HS-5 (cell line): ENCODE data around the gene NUDT16L1.

Source experiments
- DNase-seq: peaks from one replicate; pipeline ENCODE4 v3.0.0-alpha.2; 2012; ENCODE audit warnings: low read depth

NUDT16L1 gene

DNA sequence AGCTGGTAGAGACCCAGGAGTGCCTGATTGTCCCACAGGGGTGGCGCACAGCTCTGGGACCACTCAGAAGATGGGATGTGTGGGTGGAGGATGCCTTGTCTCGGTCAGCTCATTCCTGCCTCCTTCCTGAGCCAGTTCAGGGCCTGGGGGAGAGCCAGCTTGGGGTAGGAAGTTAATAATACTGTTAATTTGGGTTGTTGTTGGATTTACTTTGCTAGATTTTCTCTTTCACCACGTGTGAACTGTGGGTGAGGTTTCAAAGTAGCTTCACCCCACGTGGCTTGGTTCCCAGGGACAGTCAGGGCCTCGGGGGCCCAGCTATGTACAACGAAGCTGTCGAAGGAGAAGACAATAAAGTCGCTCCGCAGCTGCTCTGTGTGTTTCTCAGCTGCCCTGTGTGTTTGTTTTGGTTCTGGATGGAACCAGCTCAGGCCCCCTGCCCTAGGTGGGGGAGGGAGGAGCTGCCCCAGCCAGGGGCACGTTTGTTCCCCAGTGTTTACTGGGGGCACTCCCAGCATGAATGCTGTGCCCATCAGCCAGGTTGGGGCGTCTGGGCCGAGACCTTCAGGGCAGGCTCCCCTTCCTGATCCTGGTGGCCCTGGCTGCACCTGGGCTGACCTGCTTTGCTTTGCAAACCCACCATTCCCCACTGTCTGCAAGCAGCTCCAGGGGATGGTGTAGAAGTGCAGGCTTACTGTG is 2.3 kb downstream of the NUDT16L1 start:
- DNase-seq = no peak

DNA sequence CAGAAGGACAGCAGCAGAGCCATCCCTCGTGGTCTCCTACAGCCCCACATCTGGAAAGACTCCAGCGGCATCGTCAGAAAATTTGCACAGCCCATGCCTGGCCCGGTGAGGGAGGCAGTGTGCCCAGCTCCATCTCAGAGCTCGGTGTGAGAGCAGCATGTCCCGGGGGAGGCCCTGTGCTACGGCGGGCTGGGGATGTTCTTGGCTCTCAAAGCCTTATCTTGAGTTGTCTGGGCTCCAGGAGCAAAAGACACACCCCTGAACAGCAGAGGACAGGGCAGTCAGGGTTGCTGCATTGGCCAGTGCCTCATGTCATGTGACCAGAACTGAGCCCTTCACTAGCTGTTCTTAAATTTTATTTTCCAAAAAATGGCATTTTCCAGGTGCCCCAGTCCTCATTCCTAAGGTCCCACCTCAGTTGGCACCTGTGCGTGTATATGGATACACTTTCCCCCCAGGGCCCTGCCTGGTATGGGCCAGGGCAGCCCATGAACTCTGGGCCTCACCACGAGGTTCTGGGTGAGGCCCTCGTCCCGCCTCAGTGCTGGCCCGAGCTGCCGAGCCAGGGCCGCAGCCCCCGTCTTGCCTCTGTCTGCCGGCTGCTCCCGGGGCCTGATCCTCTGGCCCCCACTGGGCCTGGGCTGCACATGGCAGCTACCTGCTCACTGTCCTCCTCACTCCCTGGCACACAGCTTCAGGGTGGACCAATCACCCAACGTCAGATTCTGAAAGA is 3.0 kb downstream of the NUDT16L1 start:
- no peak for DNase-seq

DNA sequence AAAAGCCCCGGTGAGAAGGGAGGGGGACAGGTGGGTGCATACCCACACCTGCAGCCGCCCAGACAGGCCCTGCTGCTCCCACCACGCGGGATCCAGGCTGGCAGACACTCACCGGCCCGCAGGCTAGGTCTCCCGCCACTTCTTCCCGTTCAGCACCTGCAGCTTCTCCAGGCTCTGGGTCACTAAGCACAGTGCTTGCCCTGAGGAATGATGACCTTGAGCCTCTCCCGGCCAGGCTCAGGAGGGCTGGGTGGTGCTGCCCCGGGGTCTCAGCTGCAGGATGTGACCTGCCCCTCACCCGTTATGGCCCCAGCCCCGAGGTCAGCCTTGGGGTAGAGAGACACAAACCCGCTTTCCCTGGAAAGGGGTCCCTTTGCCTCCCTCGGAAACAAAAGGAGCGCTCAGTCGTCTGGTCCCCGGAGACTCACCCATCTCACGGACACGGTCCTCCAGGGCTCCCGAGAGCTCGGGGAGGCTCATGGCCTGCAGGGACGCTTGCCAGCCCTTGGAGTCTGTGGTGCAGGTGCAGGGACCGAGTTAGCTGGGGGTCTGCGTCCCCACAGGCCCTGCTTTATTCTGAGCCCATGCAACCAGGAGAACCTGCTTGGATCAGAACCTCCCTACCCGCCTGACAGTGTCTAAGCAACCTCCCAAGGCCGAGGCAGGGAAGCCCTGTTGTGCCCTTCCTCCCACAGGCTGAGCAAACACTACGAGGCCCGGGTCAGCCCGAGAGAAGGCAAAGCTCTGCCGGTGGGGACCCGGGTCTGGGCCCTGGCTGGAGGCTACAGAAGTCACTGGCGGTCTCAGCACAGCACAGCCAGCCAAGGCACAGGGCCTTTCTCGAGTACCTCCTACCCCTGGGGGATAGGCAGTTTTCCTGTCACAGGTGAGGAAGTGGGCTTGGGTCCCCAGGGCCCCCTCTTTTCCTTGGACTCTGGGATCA is 3.8 kb downstream of the NUDT16L1 start:
- DNase-seq = no peak

DNA sequence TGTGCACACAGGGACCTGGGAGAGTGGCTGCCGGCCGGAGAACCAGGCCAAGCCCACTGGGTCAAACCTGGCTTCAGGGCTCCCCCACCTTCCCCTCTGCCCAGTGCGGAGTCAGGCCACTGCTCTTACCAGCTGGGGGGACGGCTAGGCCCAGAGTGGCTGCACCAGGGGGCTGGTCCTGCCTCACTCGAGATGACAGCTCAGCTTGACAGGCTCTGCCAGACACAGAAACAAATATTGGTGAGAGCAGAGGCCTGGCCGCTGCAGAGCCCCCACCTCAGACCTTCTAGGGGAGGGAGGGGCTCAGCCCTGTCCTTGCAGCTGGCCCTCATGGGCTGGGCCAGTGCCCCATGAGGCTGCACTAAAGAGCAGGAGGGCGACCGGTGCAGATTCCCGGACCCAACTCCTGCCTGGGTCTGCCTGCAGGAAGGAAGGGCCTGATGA is 4.5 kb downstream of the NUDT16L1 start:
- no peak for DNase-seq

DNA sequence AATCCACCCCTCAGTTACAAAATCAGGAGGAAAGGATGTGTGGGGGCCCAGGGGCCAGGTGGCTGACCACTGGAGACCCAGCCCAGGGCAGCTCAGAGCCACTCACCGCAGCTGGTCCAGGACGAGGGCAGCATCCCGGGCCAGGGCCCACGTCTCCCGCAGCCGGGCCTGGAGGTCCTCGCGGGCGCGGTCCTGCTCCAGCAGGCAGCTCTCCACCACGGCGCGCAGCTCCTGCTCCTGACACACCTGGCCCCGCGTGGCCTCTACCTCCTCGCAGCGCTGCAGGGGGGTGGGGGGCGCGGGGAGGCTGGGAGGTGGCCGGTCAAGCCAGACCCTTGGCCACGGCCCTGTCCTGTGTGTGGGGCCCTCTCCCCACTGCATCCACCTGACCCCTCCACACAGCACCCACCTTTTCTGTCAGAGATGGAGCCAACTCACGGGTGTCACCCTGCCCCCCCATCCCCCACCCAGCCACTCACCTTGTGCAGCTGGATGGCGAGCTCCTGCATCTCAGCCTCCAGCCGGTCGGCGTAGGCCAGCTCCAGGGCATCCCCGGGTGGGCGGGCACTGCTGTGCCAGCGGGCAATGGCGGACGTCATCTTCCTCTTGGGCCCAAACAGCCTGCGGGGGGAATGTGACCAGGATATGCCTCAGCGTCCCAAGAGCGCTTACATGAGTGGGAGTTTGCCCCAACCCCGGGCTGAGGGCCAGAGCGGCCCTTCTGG is 5.1 kb downstream of the NUDT16L1 start:
- no peak for DNase-seq

DNA sequence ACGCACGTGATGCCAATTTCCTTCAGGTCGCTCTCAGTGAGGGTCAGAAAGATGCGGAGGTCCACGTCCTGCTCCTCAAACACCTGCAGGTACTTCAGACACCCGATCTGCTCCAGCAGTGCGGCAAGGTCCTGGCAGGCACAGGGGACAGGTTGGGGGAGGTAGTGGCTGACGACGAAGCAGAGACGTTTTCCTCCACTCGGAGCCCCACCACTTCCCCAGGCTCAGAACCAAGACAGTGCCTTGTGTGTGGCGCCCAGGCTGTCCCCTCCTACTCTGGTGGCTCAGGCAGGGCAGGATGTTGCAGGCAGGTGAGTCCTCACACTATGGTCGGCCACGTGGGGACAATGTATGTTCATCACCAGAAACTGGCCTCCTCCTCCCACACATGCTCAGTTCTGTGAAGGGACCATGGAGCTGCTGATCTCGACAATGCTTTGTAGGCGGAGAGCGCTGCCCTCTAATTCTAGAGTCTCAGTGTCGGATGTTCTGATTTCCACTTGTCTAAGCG is 5.7 kb downstream of the NUDT16L1 start:
- DNase-seq = no peak

DNA sequence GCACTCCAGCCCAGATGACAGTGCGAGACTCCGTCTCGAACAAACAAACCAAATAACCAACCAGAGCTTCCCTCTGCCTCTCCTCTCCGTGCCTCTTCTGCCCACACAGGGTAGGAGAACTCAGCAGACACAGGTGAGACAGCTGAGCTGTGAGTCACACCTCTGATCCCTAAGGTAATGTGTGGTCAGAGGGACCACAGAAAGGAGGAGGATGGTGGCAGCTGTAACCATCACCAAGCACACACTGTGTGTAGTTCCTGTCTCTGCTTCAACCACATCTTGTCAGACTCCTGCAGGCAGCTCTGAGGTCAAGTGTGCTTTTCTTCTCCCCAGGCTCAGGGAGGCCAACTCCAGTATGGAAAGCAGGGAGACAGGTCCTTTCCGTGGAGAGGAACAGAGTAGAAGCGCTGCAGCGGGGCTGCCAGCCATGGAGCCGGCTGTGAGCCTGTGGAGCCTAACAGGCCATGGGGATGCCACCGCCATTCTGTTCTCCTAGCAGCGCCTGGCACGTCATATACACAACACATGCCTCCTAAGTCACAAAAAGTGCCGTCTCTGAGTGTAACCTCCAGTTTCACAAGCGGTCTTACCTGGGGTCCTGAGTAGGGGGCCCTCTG is 7.1 kb downstream of the NUDT16L1 start:
- DNase-seq = no peak

DNA sequence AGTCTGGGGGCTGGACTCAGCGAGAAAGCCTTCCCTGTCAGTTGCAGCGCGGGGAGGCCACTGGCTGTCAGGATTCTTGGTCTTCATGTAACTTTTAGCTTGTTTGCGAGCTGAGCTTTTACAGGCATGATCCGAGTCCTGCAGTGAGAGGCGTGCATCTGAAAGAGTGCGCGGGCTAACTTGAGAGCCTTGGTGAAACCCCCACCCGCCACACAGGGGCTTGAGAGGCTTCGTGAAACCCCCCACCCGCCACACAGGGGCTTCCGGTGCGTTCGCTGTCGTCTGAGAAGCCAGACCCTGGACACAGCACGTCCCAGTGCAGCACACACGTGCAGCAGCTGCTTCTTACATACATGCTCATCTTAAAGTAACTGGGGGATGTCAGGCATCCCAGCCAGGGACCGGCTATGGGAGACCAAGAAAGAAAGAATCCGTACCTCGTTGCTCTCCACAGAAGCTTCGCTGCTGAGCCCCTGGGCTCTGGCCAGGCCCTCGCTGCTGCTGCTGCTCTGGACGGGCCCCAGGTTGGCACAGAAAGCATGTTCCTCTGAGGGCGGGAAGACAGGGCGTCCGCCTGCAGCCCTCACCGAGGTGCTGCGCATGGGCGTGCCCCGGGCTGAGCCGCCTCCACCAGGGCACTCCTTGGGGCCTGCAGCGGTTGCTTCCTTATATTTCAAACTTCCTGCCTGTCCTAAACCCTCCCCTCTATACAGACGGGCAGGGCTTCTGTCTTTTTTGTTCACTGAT is 7.8 kb downstream of the NUDT16L1 start:
- DNase-seq = no peak

DNA sequence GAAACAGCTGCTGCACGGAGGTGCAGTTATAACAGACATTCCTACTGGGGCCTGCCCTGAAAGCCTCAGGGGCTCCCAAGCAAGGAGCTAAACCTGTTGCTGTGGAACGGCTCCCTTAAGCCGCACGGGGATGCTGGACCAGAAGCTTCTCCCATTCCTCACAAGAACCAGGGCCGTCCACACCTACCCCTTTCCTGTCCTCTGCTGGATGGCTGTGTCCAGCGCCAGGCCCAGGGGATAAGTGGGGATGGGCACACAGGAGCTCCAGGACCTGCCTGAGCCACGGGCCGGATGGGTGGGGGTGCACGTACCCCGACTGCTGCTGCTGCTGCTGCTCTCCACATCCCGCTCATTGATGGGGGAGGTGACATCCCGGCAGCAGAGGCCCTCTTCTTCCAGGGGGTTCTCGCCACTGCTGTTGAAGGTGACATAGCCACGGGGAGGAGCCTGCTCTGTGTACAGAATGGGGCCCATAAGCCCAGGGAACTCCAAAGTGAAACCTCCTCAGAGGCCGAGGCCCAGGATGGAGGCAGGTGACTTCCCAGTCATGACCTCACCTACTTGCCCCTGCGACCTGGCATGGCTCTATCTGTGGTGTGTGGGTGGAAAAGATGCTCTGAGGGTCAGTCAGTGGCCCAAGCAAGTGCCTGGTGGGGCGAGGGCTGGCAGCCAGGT is 8.6 kb downstream of the NUDT16L1 start:
- no peak for DNase-seq

DNA sequence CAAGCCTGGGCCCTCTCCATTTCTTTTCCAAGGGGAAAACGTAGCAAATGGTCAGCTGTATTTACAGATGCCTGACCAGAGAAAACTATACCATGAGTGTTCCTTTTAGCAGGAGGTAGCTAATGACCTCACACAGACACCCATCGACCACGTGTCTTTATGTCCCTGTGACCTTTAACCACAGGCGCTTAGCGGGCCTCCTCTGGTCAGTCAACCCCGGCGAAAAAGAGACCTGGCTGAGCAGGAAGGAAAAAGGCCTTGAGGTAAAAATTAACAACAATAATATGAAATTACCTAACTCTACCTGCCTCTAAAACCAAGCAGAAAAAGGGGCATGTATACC is 9.1 kb downstream of the NUDT16L1 start:
- no peak for DNase-seq

DNA sequence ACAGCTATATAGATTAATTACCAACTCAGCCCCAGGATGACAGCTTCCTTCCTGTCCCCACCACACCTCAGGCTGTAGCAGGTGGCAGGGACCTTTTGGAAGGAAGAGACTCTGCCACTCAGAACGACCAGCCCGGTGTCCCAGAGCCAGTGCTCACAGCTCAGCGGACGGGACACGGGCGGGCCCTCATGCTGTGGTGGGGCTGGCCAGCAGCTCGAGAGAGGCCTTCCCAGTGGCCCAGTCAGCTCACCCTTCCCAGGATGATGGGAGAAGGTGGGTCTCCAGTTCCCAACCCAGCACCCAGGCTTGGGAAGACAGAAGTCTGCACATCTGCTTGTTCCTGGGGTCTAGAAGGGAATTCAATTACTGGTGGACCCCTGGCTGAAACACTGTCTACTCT is 10.5 kb downstream of the NUDT16L1 start:
- no peak for DNase-seq

DNA sequence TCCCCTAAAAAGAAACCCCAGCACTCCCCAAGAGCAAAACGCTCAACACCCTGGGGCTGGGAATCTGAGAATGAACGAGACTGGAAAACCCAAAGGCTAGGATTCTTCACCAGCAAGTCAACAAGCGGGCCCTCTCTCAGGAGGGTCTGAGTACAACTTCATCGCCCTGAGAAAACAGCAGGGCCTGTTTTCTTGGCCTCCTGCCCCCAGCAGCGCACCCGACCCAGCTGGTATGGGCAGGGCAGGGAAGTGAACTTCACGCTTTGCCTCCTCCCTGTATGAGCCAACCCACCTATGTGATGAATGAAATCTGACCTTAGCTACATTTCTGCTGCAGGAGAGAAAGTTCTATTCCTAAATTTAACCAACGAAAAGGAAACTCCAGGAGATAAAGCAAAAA is 11.1 kb downstream of the NUDT16L1 start:
- DNase-seq = no peak

DNA sequence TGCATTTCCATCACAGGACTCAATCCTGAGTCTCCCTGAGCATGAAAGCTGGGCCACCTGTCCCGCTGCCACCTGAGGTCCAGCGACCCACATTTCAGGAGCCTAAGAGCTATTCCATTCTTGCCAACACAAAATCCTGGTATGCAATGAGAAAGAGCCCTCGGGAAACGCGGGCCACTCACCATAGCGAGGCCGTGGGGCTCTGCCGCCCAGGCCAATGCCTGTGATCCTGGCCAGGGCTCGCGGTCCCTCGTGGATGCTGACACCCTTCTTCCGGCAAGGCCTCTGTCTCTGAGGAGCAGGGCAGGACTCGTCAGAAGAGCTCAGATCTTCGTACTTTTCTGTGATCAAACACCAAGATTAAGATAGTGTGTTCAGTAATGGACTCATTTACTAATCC is 11.6 kb downstream of the NUDT16L1 start:
- no peak for DNase-seq

DNA sequence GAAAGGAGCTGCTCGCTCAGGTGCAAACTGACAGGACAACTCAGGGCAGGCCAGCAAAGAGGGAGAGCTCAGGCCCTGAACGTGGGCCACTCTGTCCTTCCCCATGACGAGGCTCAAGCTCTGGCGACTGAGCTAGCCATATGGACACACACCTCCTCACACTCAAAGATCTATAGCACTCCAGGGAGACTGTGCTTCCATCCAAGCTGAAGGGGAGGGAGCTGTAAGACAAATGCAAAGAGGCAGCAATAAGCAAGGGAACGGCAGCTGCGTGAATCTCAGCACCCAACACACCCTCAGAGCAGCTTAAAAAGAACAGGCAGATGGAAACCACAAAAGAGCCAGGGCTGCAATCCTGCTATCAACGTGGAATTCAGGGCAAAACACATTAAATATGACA is 13.5 kb downstream of the NUDT16L1 start:
- DNase-seq = no peak

DNA sequence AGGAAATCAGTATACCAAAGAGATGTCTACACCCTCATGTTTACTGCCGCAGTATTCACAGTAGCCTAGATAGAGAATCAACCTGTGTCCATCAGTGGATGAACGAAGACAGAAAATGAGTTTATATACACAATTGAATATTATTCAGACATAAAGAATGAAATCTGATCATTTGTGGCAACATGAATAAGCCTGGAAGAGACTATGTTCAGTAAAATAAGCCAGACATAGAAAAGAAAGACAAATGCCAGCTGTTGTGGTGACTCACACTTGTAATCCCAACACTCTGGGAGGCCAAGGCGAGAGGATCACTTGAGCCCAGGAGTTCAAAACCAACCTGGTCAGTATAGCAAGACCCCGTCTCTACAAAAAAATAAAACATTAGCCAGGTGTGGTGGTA is 16.1 kb downstream of the NUDT16L1 start:
- no peak for DNase-seq

DNA sequence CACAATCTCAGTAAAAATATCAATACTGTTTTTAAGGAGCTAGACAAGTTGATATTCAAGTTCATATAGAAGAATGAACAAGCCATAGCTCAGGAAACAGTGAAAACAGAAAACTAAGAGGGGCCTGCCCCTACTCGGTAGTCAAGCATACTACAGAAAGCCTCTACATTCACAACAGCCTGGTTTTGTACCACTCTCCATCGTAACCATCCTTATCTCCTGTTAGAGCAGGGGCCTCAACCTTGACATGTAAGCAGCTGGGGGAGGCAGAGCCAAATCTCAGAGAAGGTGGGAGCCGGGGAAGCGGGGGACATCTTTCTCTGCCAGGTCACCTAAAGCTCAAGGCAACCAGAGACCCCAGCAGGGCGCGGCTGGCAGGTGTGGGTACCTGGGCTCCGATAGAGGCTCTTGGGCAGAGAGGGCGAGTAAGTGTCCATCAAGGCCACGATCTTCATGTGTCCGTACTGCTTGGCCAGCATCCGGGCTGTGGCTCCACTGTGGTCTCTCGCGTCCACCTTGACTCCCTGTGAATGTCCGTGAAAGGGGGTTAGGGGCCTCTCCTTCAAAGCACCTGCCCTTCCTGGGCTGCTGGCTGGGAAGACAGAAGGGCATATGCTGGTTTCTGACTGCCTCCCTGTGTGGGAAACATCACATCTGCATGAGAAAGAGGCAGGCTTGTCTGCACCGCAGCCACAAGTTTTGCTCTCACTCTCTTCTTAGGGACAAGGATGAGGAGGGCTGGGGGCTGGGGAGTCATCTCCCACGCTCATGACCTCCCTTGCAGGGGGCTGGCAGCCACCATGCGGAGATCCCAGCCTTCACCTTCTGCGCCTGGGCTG is 20.5 kb downstream of the NUDT16L1 start:
- no peak for DNase-seq

DNA sequence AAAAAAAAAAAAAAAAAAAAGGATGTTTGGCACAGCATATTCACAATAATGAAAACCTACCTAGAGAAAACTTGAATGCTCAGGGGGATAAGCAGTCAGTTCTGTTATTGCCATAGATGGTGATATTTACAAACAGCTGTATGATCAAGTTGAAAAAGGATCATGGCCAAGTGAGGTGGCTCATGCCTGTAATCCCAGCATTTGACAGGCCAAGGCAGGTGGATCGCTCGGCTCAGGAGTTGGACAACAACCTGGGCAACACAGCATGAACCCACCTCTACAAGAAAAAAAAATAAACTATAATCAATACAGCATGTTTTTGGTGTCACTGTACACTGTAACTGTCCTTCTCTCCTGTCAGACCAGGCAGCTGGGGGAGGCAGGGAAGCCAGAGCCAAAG is 21.6 kb downstream of the NUDT16L1 start:
- no peak for DNase-seq

DNA sequence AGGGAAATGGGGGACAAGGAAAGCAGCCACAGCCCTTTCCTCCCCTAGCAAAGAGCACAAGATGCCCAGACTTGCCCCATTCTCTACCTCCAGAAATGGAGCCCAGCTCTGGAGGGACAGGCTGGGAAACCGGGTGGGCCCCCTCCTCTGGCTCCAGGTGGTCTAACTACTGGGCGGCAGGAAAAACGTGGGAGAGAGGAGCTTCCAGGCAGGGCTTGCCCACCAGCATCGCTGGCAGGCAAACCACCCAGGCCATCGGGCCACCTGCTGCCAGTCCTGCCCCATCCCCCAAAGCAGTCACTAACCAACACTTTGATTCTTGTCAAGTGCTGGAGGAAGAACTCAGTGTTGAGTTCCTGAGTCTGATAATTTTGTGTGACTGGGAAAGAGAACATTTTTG is 25.1 kb downstream of the NUDT16L1 start:
- no peak for DNase-seq

DNA sequence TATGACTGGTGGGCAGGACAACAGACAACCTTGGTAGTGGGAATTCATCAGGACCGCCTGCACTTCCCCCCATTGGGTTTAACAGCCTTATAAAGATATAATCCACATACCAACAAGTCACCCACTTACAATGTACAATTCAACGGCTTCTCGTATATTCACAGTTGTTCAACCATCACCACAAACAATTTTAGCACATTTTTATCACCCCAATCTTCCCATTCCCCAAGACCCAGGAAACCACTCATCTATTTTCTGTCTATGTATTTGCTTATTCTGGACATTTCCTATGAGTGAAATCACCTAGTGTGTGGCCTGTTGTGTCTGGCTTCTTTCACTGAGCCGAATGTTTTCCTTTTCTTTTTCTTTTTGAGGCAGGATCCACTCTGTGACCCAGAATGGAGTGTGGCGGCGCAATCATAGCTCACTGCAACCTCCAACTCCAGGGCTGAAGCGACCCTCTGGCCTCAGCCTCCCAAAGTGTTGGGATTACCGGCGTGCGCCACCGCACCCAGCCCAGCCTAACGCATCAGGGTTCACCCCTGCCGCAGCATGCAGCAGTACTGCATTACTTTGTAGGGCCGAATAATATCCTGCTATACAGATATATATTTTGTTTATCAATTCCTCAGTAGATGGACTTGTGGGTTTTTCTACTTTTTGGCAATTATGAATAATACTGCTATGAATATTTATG is 29.9 kb downstream of the NUDT16L1 start:
- no peak for DNase-seq
